GM19372 (cell line): ENCODE measurements around the gene NDEL1.

Source experiments
- ATAC-seq: cut with Tn5 transposase; IDR thresholded peaks from one replicate; pipeline ENCODE4 v1.9.1; 2021; ENCODE audit warnings: mild to moderate bottlenecking, low read depth, moderate library complexity; ENCODE audit not compliant: unreplicated experiment

Gene NDEL1

GRCh38 chr17:8494506-8495111 lies 58.9 kb downstream of the NDEL1 start:
- no peak for ATAC-seq

DNA sequence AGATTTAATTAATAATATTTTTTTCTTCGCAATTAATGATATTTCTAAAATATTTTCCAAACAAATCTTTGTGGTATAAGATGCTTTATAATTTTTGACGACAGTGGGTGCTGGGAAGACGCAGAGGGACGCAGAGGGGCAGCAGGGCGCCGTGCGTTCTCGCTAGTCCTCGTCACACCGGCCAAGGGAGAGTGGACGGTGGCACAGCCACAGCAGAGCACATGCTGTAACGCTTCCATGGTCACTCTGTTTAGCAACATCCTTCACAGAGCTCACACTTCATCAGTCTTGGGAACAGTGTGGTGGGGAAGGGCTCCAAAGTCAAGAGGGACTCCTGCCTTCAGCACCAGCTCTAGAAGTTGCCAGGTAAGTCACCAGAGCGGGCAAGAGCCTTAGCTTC lies 60.4 kb downstream of the NDEL1 start:
- ATAC-seq: no peak

DNA sequence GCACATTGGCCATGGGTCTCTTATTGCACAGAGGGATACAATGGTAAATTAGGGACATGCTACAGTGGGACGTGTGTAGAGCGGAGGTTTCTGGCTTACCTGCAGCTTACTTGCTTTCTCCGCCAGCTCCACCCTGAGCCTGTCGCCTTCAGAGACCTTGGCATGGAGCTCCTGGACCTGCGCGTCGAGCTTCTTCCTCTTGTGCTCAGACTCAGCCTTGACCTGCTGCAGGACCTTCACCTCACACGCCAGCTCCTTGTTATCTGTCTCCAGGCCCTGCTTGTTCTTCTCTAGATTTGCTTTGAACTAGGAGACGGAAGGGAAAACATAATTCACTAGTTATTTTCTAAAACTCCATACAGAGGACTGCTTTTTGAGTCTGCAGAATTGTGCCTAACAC lies 63.5 kb downstream of the NDEL1 start:
- no peak for ATAC-seq

GRCh38 chr17:8499614-8500013 lies 63.9 kb downstream of the NDEL1 start:
- no peak for ATAC-seq

DNA sequence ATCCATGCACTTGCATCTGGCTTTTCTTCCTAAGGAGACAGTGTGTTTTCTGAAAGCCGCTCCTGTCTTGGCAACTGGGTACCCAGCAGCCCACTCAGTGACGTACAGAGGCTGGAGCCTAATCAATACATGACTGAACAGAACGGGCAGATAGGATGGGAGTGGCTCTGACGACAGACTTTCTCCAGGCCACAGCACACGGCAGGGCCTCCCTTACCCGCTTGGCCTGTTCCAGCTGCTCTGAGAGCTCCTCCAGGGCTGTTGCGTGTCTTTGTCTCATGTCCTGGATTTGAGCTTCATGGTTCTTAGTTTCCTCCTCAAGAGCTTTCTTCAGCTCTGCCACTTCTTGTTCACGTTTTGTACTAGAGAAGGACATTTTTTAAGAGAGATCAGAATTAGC lies 64.9 kb downstream of the NDEL1 start:
- ATAC-seq: no peak

DNA sequence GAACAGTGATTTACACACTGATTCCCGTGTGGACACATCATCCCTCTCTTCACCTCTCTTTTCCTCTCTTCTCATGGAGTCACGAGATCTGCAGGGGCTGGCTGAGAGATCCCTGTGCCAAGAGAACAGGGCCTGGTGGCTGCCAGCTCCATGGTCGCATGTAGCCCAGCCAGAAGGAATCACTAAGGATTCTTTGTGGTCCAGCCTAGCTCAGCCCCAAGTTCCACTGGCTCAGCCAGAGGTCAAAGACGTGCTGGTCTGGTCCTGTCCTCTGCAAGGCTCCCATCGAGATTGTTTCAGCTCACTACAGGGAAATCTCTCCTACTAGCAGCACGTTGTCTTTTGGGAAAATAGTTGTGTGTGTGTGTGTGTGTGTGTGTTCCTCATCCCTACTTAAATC lies 66.4 kb downstream of the NDEL1 start:
- no peak for ATAC-seq

DNA sequence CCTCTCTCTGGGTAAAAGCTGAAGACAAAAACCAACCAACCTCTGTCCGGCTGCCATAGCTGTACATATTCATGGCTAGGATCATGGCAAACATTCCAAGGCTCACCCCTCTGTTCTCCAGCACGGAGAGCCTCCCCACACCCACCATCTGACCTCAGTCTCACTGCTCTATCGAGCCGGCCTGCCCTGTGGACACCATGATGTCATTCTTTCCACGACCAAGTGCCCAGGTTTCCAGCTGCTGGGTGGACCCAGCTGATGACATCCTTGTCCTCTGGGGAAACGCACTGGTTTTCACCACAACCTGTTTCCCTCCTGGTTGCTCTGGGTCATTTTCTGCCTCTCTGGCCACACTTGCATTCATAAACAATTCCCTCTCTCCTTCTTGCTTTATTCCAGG lies 67.7 kb downstream of the NDEL1 start:
- ATAC-seq: no peak

DNA sequence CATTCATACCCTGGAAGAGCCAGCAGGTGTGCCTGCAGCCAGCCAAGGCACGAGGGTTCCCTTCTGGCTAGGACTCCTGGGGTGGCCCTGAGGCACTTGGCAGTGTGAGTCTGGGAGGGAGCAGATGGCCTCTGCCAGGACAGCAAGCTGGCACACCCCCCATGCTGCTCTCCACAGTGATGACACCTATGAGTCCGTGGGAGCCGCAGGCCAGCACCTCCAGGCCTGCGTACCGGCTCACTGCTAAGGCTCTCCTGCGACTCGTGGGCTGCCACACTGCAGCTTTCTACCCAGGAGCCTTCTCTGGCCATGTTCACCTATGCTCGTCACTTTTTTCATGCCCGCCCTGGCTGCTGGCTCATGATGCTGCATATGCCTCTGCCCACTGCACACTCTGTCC lies 68.1 kb downstream of the NDEL1 start:
- ATAC-seq: no peak

DNA sequence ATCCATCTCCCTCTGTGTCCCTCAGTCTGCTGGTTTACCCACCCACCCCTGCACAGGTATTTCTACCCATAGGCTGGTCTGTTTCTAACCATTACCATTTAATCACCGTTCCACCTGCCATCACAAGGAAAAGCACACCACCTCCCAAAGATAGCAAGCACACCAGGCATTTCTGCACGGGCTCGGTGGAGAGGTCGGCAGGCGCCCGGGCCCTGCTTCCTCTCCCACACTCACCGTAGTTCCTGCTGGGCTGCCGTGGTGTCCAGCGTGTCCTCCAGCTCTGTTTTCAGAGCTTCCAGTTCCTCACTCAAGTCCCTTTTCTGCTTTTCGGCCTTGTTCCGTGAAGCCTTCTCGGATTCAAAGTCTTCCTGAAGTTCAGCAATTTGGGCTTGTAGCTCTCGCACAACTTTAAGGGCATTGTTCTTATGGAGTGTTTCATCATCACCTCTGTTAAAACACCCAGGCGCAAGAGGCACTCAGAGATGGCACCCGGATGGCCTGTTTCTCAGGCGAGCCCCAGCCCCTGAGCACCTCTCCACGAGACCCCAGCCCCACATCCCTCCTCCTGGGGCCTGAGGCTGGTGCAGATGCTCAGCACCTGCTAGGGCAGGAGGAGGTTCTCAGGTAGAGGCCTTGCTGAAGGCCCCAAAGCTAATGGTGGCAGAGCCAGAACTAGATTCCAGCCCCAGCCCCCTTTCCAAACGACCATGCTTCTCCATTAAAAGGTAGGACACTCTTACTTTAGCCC lies 69.0 kb downstream of the NDEL1 start:
- no peak for ATAC-seq

DNA sequence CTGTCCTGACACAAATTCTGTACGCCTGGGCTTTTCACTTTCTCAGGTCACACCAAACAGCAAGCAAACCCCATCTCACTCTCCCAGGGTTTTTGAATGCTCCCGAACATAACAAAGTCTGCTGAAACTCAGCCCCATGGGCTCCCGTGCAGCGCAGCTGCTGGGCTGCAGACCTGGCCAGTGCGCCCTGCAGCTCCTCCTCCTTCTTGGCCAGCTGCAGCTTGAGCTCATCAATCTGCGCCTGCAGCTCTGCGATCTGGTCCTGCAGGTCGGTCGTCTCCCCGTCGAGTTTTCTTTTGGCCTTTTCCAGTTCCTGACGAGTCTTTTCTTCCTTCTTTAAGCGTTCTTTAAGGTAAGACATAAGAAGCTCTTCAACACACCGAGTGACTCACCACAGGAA lies 70.5 kb downstream of the NDEL1 start:
- no peak for ATAC-seq

GRCh38 chr17:8514801-8515200 lies 79.1 kb downstream of the NDEL1 start:
- no peak for ATAC-seq
